Left lung (tissue), 14 donors: ENCODE results near the gene ZNF675. TPM values are rescaled to one million over a fixed set of nuclear protein-coding genes. Genes with fewer than 3 reads are reported as not detected.
A peak's percentile ranks its signal among the peaks of the same experiment; 100 is the strongest.
"Not testable (repeated sequence)": the region's sequence is repeated elsewhere in the genome, so short reads cannot be mapped to it uniquely, and the experiment has no call there.

ENCODE experiments used
- ATAC-seq: fragments of 200-7000 bp; cut with Tn5 transposase; one replicate; pipeline ENCODE4 v1.9.1; 2020; ENCODE audit warnings: moderate library complexity
- DNase-seq, 4 donors: peaks; one replicate each; pipeline ENCODE4 v3.0.0-alpha.2; 2013 to 2020
- H3K27ac ChIP-seq, 2 donors: fragments of 200-600 bp; sonication (generic) in 1 of 2; one replicate each; pipeline versions ENCODE4 v1.5.0 to v1.8.0; 2020 to 2021
- H3K27me3 ChIP-seq, 2 donors: fragments of 200-600 bp; sonication (generic) in 1 of 2; one replicate each; pipeline versions ENCODE4 v1.5.0 to v1.8.0; 2020 to 2021
- H3K36me3 ChIP-seq, 2 donors: fragments of 200-600 bp; sonication (generic) in 1 of 2; one replicate each; pipeline versions ENCODE4 v1.5.0 to v1.8.0; 2020 to 2021
- H3K4me1 ChIP-seq, 2 donors: fragments of 200-600 bp; one replicate each; pipeline ENCODE4 v1.8.0; 2021
- H3K4me3 ChIP-seq, 2 donors: fragments of 200-600 bp; sonication (generic) in 1 of 2; one replicate each; pipeline versions ENCODE4 v1.5.0 to v1.8.0; 2020 to 2021; ENCODE audit warnings: mild to moderate bottlenecking in 1 of 2
- H3K9me3 ChIP-seq, 2 donors: fragments of 200-600 bp; sonication (generic) in 1 of 2; one replicate each; pipeline versions ENCODE4 v1.5.0 to v1.8.0; 2020 to 2021
- CTCF ChIP-seq, 2 donors: fragments of 200-600 bp; sonication (generic) in 1 of 2; IDR thresholded peaks; one replicate each; pipeline versions ENCODE4 v1.5.0 to v1.8.0; 2021; ENCODE audit warnings: antibody characterized with exemption in 2 of 2
- intact Hi-C, 2 donors: fragments of 100-400 bp; cut with DNase I; formaldehyde crosslinking; loops; one replicate each; pipeline versions ENCODE4 v1.11.2 to v1.14.2; 2022
- long read RNA-seq, 12 donors: library from polyadenylated mRNA in 2 of 12; unstranded in 2 of 12; transcript quantifications; one replicate each; pipeline ENCODE4 v2.0.0 and lab custom pipeline, GENCODE V29; 2019 to 2026
- polyA plus RNA-seq, 6 donors: library from polyadenylated mRNA; unstranded; fragments of 120-200 nt; gene quantifications; one replicate each; pipeline ENCODE4 v1.2.1, GENCODE V29; 2013; ENCODE audit not compliant: insufficient read length in 6 of 6
- total RNA-seq, 2 donors: library from RNA; stranded (reverse); fragmentation: NEBNext Ultra II Directional; extraction: Animal tissue kit (Norgen Biotek cat#: 25700); gene quantifications; one replicate each; pipeline ENCODE4 v1.2.1, GENCODE V29; 2021
- donor health status: DM: no; HTN: yes; CAD: no.
- donor health status: DM: no; HTN: no; CAD: no.

ZNF675 gene
- total RNA-seq (10 to 100 TPM in 1 of 2 donors, 1 to 10 TPM in 1; 9.3 to 12.3 TPM), polyA plus RNA-seq (10 to 100 TPM; 18.9 to 23.0 (median 20.4) TPM)
- long read RNA-seq, donor 1, full-length matches to known transcripts, result 11 of 32 reads
- long read RNA-seq, donor 1, partial matches to known transcripts, result 21 of 32 reads
- long read RNA-seq, donor 1, other reads (novel, unspliced or antisense), result 0 of 32 reads
- long read RNA-seq, donor 2, full-length matches to known transcripts, result 15 of 47 reads
- long read RNA-seq, donor 2, partial matches to known transcripts, result 32 of 47 reads
- long read RNA-seq, donor 2, other reads (novel, unspliced or antisense), result 0 of 47 reads
- long read RNA-seq, donor 3, full-length matches to known transcripts, result 11 of 22 reads
- long read RNA-seq, donor 3, partial matches to known transcripts, result 11 of 22 reads
- long read RNA-seq, donor 3, other reads (novel, unspliced or antisense), result 0 of 22 reads
- long read RNA-seq, donor 4, full-length matches to known transcripts, result 5 of 7 reads
- long read RNA-seq, donor 4, partial matches to known transcripts, result 0 of 7 reads
- long read RNA-seq, donor 4, other reads (novel, unspliced or antisense), result 2 of 7 reads
- long read RNA-seq, donor 5, full-length matches to known transcripts, result 8 of 2,881 reads
- long read RNA-seq, donor 5, partial matches to known transcripts, result 2,873 of 2,881 reads
- long read RNA-seq, donor 5, other reads (novel, unspliced or antisense), result 0 of 2,881 reads
- long read RNA-seq, donor 6, transcript ZNF675-201 (4 exons, 2,301 nt), result major isoform, 7 of 4,794 reads
- long read RNA-seq, donor 6, partial matches to known transcripts, result 4,773 of 4,794 reads
- long read RNA-seq, donor 6, other reads (novel, unspliced or antisense), result 13 of 4,794 reads
- long read RNA-seq, donor 7, partial matches to known transcripts, result 2,152 of 2,154 reads
- long read RNA-seq, donor 7, other reads (novel, unspliced or antisense), result 0 of 2,154 reads
- long read RNA-seq, donor 8, full-length matches to known transcripts, result 4 of 34 reads
- long read RNA-seq, donor 8, partial matches to known transcripts, result 25 of 34 reads
- long read RNA-seq, donor 8, other reads (novel, unspliced or antisense), result 5 of 34 reads
- long read RNA-seq, donor 9, result 0 reads
- long read RNA-seq, donor 10, partial matches to known transcripts, result 0 of 3 reads
- long read RNA-seq, donor 10, other reads (novel, unspliced or antisense), result 0 of 3 reads
- long read RNA-seq, donor 11, result 0 reads
- long read RNA-seq, donor 12, full-length matches to known transcripts, result 7 of 3,110 reads
- long read RNA-seq, donor 12, partial matches to known transcripts, result 3,103 of 3,110 reads
- long read RNA-seq, donor 12, other reads (novel, unspliced or antisense), result 0 of 3,110 reads

- peak; percentile 88 to 93 (median 90) for DNase-seq
- H3K4me3 ChIP-seq, result peak within 1 kb of the TSS; percentile 68 to 87
- intact Hi-C loops, result no loop called here
- H3K27me3 ChIP-seq, result no peaks in the 10 kb centered on the region
- peak within 1 kb of the TSS; percentile 84 to 87 for H3K27ac ChIP-seq
- H3K4me1 ChIP-seq, result peaks cover 0 to 11% of the 10 kb centered on the region in 2 donors
- peaks cover 0 to 8% of the 10 kb centered on the region in 2 donors for H3K9me3 ChIP-seq
- TF ChIP-seq CTCF (IDR thresholded peaks at IDR 0.05), result no peak
- H3K36me3 ChIP-seq, result peaks cover 0 to 6% of the 10 kb centered on the region in 2 donors
- peak; percentile 97 for ATAC-seq
These were observed at the start of gene ZNF675 for GRCh38 chr19:23686621-23687423. ZNF675 (minus strand) TSS chr19:23687212; CDS start chr19:23687033, 179 bp downstream.

GRCh38 chr19:23730729-23731465, 43.9 kb upstream of the ZNF675 start:
- H3K4me1 ChIP-seq, H3K27ac ChIP-seq, ATAC-seq, DNase-seq, H3K36me3 ChIP-seq, H3K4me3 ChIP-seq, H3K27me3 ChIP-seq, intact Hi-C loops: not testable (repeated sequence)
- H3K9me3 ChIP-seq, result peaks cover 0 to 48% of the 10 kb centered on the region in 2 donors

GRCh38 chr19:23724161-23724560, 37.1 kb upstream of the ZNF675 start:
- H3K36me3 ChIP-seq, H3K27me3 ChIP-seq, DNase-seq, ATAC-seq, H3K4me1 ChIP-seq, H3K27ac ChIP-seq, H3K4me3 ChIP-seq, intact Hi-C loops: not testable (repeated sequence)
- peaks cover 0 to 14% of the 10 kb centered on the region in 2 donors for H3K9me3 ChIP-seq

GRCh38 chr19:23718802-23719201, 31.8 kb upstream of the ZNF675 start:
- intact Hi-C loops, result no loop called here
- no peaks in the 10 kb centered on the region for H3K4me1 ChIP-seq

More at GRCh38 chr19:23718802-23719201, 31.8 kb upstream of the ZNF675 start:
- DNase-seq, result no peak
- H3K9me3 ChIP-seq, result peaks cover 0 to 11% of the 10 kb centered on the region in 2 donors
- H3K36me3 ChIP-seq, result no peaks in the 10 kb centered on the region
- no peak for ATAC-seq
- no peaks in the 10 kb centered on the region for H3K27me3 ChIP-seq
- no peak for TF ChIP-seq CTCF (IDR thresholded peaks at IDR 0.05)
- H3K4me3 ChIP-seq, result no peak overlapping the region
- no peak overlapping the region for H3K27ac ChIP-seq
